Neuronal stem cell (in vitro differentiated cells): Measurements from ENCODE around the gene CASP9.
"Not testable (repeated sequence)": the region's sequence is repeated elsewhere in the genome, so short reads cannot be mapped to it uniquely, and the experiment has no call there.

Source experiments
- DNase-seq: peaks from one replicate; pipeline ENCODE4 v3.0.0-alpha.2; 2013; ENCODE audit warnings: low spot score
- H2AFZ ChIP-seq: one replicate; pipeline ENCODE4 v1.6.1; 2013; ENCODE audit warnings: mild to moderate bottlenecking, low read length, inconsistent platforms
- H2AK5ac ChIP-seq: 2 replicates; pipeline ENCODE4 v1.6.1; 2013; ENCODE audit warnings: low read depth, mild to moderate bottlenecking, inconsistent platforms, low read length, moderate library complexity, mixed read lengths
- H2BK120ac ChIP-seq: 2 replicates; pipeline ENCODE4 v1.6.1; 2013; ENCODE audit warnings: low read depth, mild to moderate bottlenecking, inconsistent platforms, low read length, moderate library complexity, mixed read lengths
- H2BK12ac ChIP-seq: one replicate; pipeline ENCODE4 v1.6.1; 2013; ENCODE audit warnings: low read length, inconsistent platforms
- H2BK15ac ChIP-seq: 2 replicates; pipeline ENCODE4 v1.6.1; 2013; ENCODE audit warnings: mild to moderate bottlenecking, low read length, inconsistent platforms, mixed read lengths
- H2BK5ac ChIP-seq: one replicate; pipeline ENCODE4 v1.6.1; 2013; ENCODE audit warnings: inconsistent platforms, mild to moderate bottlenecking, low read length, moderate library complexity
- H3K14ac ChIP-seq: one replicate; pipeline ENCODE4 v1.6.1; 2013; ENCODE audit warnings: low read length, inconsistent platforms
- H3K18ac ChIP-seq: 2 replicates; pipeline ENCODE4 v1.6.1; 2013; ENCODE audit warnings: low read length, inconsistent platforms
- H3K23ac ChIP-seq: 2 replicates; pipeline ENCODE4 v1.6.1; 2013; ENCODE audit warnings: low read depth, mild to moderate bottlenecking, mixed read lengths, low read length, inconsistent platforms; ENCODE audit not compliant: poor library complexity
- H3K27ac ChIP-seq: replicated peaks from 3 replicates; pipeline ENCODE4 v1.5.1; 2013; ENCODE audit warnings: low read length, inconsistent platforms
- H3K27me3 ChIP-seq, 3 experiments: 2 replicates each; pipeline ENCODE4 v1.6.1; 2013; ENCODE audit warnings: low read length in 3 of 3, mild to moderate bottlenecking in 2 of 3, inconsistent platforms in 1 of 3, low read depth in 1 of 3, mixed read lengths in 1 of 3, moderate library complexity in 1 of 3; ENCODE audit not compliant: control insufficient read depth in 3 of 3, insufficient read depth in 3 of 3
- H3K36me3 ChIP-seq, 2 donors: replicated peaks in 1 of 2; 2 replicates each; pipeline ENCODE4 v1.6.1; 2013; ENCODE audit warnings: low read length in 2 of 2; ENCODE audit not compliant: control insufficient read depth in 2 of 2, insufficient read depth in 2 of 2
- H3K4ac ChIP-seq: 2 replicates; pipeline ENCODE4 v1.6.1; 2013; ENCODE audit warnings: inconsistent platforms, mild to moderate bottlenecking, low read length, moderate library complexity
- H3K4me1 ChIP-seq, 2 donors: 1 replicate in 1 of 2; 2 replicates in 1 of 2; pipeline ENCODE4 v1.6.1; 2013; ENCODE audit warnings: low read length in 2 of 2, low read depth in 1 of 2; ENCODE audit not compliant: control insufficient read depth in 2 of 2, insufficient read depth in 1 of 2
- H3K4me2 ChIP-seq: one replicate; pipeline ENCODE4 v1.6.1; 2013; ENCODE audit warnings: mild to moderate bottlenecking, low read length, inconsistent platforms; ENCODE audit not compliant: insufficient read depth, poor library complexity, severe bottlenecking
- H3K4me3 ChIP-seq, 2 donors: 2 replicates each; pipeline ENCODE4 v1.5.1; 2013; ENCODE audit warnings: low read length in 2 of 2, mild to moderate bottlenecking in 2 of 2, inconsistent platforms in 1 of 2, moderate library complexity in 1 of 2
- H3K79me1 ChIP-seq: one replicate; pipeline ENCODE4 v1.6.1; 2013; ENCODE audit warnings: low read depth, mild to moderate bottlenecking, inconsistent platforms, low read length, moderate library complexity
- H3K9ac ChIP-seq: one replicate; pipeline ENCODE4 v1.6.1; 2013; ENCODE audit warnings: mild to moderate bottlenecking, low read depth, low read length, inconsistent platforms; ENCODE audit not compliant: poor library complexity
- H3K9me3 ChIP-seq, 2 donors: replicated peaks in 1 of 2; 2 replicates each; pipeline versions ENCODE3 to v1.6.1; 2013; ENCODE audit warnings: low read length in 2 of 2, mild to moderate bottlenecking in 2 of 2, inconsistent platforms in 1 of 2, low read depth in 1 of 2, mixed read lengths in 1 of 2, moderate library complexity in 1 of 2; ENCODE audit not compliant: control insufficient read depth in 2 of 2, insufficient read depth in 1 of 2
- H4K8ac ChIP-seq: one replicate; pipeline ENCODE4 v1.6.1; 2013; ENCODE audit warnings: low read depth, mild to moderate bottlenecking, inconsistent platforms, low read length, moderate library complexity
- H4K91ac ChIP-seq: one replicate; pipeline ENCODE4 v1.6.1; 2013; ENCODE audit warnings: low read length, low read depth, mild to moderate bottlenecking, inconsistent platforms; ENCODE audit not compliant: poor library complexity
- WGBS, 2 donors: extraction: QIAGEN DNeasy Blood & Tissue Kit; methylation state at CpG; one replicate each; pipeline ENCODE4 v1.1.7; 2013; ENCODE audit warnings: missing lambda C conversion rate in 2 of 2, mixed read lengths in 1 of 2; ENCODE audit not compliant: insufficient read length in 2 of 2, insufficient replicate concordance in 1 of 2; ENCODE audit errors: extremely low coverage in 2 of 2; 5-methylcytosine and 5-hydroxymethylcytosine counted together

Gene CASP9

GRCh38 chr1:15484443-15484842, 39.6 kb downstream of the CASP9 start:
- not testable (repeated sequence) for H3K23ac ChIP-seq, H2BK15ac ChIP-seq, H3K14ac ChIP-seq, H3K36me3 ChIP-seq, H3K4me2 ChIP-seq, H2AK5ac ChIP-seq, H3K4me1 ChIP-seq, DNase-seq, H3K9ac ChIP-seq, H2BK5ac ChIP-seq, H3K4ac ChIP-seq, H4K91ac ChIP-seq, H3K27me3 ChIP-seq, H3K4me3 ChIP-seq, H4K8ac ChIP-seq, H3K9me3 ChIP-seq, H2BK120ac ChIP-seq, H2AFZ ChIP-seq, H2BK12ac ChIP-seq, H3K79me1 ChIP-seq, H3K18ac ChIP-seq, H3K27ac ChIP-seq
- no CpG with 5 or more reads among the region's 6 CpGs for WGBS, 2 donors

DNA sequence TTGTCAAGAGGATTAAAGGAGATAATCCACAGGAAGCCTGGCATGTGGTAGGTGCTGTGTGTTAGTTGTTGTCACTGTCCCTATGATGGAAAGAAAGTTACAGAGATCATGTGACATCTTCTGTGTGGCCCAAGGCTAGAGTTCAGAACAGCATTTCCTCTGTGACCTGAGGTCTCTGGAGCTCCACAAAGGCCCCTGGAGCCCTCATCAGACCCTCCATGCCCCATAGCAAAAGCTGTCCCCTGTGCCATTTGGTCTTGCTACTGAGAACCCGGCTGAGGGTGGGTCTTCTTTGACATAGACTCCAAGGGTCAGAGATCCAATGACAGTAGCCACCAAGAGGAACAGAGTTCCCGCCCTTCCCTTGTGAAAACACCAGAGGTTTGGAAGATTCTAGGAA, 40.0 kb downstream of the CASP9 start:
- no peaks in the 10 kb centered on the region for H3K4me1 ChIP-seq
- H3K18ac ChIP-seq = no peak overlapping the region
- H3K79me1 ChIP-seq = no peaks in the 10 kb centered on the region
- no peak overlapping the region for H2AK5ac ChIP-seq
- no peak overlapping the region for H3K9ac ChIP-seq
- no CpG with 5 or more reads among the region's 2 CpGs for WGBS, 2 donors
- H2BK12ac ChIP-seq = no peak overlapping the region
- H3K4me2 ChIP-seq = no peak overlapping the region
- H2BK120ac ChIP-seq = no peak overlapping the region
- no peaks in the 10 kb centered on the region for H3K36me3 ChIP-seq
- no peak overlapping the region for H4K91ac ChIP-seq
- H3K23ac ChIP-seq = no peak overlapping the region
- no peaks in the 10 kb centered on the region for H3K27me3 ChIP-seq
- no peak overlapping the region for H3K4me3 ChIP-seq
- DNase-seq = no peak
- no peak overlapping the region for H3K27ac ChIP-seq
- H3K4ac ChIP-seq = no peak overlapping the region
- H3K9me3 ChIP-seq = peaks cover 0 to 3% of the 10 kb centered on the region in 2 donors
- no peak overlapping the region for H2BK15ac ChIP-seq
- no peak overlapping the region for H3K14ac ChIP-seq
- no peak overlapping the region for H4K8ac ChIP-seq
- H2BK5ac ChIP-seq = no peak overlapping the region
- no peak overlapping the region for H2AFZ ChIP-seq

- H2BK5ac ChIP-seq, H3K27me3 ChIP-seq, H3K4me3 ChIP-seq, H3K4me2 ChIP-seq, H3K23ac ChIP-seq, H3K9ac ChIP-seq, H2BK120ac ChIP-seq, H3K4ac ChIP-seq, H2BK15ac ChIP-seq, DNase-seq, H3K79me1 ChIP-seq, H3K9me3 ChIP-seq, H4K8ac ChIP-seq, H3K4me1 ChIP-seq, H3K27ac ChIP-seq, H3K36me3 ChIP-seq, H3K18ac ChIP-seq, H3K14ac ChIP-seq, H2AK5ac ChIP-seq, H4K91ac ChIP-seq, H2BK12ac ChIP-seq, H2AFZ ChIP-seq: not testable (repeated sequence)
- no CpG with 5 or more reads among the region's 16 CpGs for WGBS, 2 donors
These were observed 41.0 kb downstream of the CASP9 start for GRCh38 chr1:15482983-15483543.

- H2BK15ac ChIP-seq, H2BK120ac ChIP-seq, H3K18ac ChIP-seq, H3K23ac ChIP-seq, H4K8ac ChIP-seq, H3K4me1 ChIP-seq, H2BK5ac ChIP-seq, H3K79me1 ChIP-seq, H3K4ac ChIP-seq, H2AFZ ChIP-seq, DNase-seq, H3K9me3 ChIP-seq, H3K9ac ChIP-seq, H3K36me3 ChIP-seq, H3K27me3 ChIP-seq, H2BK12ac ChIP-seq, H3K4me2 ChIP-seq, H3K4me3 ChIP-seq, H4K91ac ChIP-seq, H3K14ac ChIP-seq, H3K27ac ChIP-seq, H2AK5ac ChIP-seq: not testable (repeated sequence)
- no CpG with 5 or more reads among the region's 6 CpGs for WGBS, 2 donors
These were observed 41.6 kb downstream of the CASP9 start for GRCh38 chr1:15482455-15482854.
